C4-2B (cell line): ENCODE results near the gene ATXN1.

Experiments used
- H3K27ac ChIP-seq: fragments of 450-650 bp; 2 replicates; pipeline ENCODE4 v1.5.1; 2017
- CTCF ChIP-seq: fragments of 450-650 bp; conservative IDR thresholded peaks from 2 replicates; pipeline ENCODE4 v1.5.1; 2017; ENCODE audit warnings: mild to moderate bottlenecking
- ZFX ChIP-seq: fragments of 450-650 bp; IDR thresholded peaks from 2 replicates; pipeline ENCODE4 v1.6.1; 2017

ATXN1 gene

GRCh38 chr6:16754274-16754673 is 7.0 kb downstream of the ATXN1 start:
- no peak for TF ChIP-seq ZFX
- no peak for TF ChIP-seq CTCF
- H3K27ac ChIP-seq = no peak overlapping the region

- no peak overlapping the region for H3K27ac ChIP-seq
- TF ChIP-seq CTCF = no peak
- TF ChIP-seq ZFX = no peak
These were observed 7.9 kb downstream of the ATXN1 start for GRCh38 chr6:16753341-16753740.

GRCh38 chr6:16752206-16752866 is 8.9 kb downstream of the ATXN1 start:
- TF ChIP-seq CTCF (no peak), ZFX (no peak)
- no peak overlapping the region for H3K27ac ChIP-seq

GRCh38 chr6:16751251-16751946 is 9.9 kb downstream of the ATXN1 start:
- no peak overlapping the region for H3K27ac ChIP-seq
- no peak for TF ChIP-seq CTCF

- no peak overlapping the region for H3K27ac ChIP-seq
- TF ChIP-seq ZFX (no peak), CTCF (no peak)
These were observed 10.7 kb downstream of the ATXN1 start for GRCh38 chr6:16750566-16750965.

- TF ChIP-seq CTCF = no peak
- no peak for TF ChIP-seq ZFX
- no peak overlapping the region for H3K27ac ChIP-seq
These were observed 11.5 kb downstream of the ATXN1 start for GRCh38 chr6:16749516-16750485.

GRCh38 chr6:16748025-16748319 is 13.3 kb downstream of the ATXN1 start:
- TF ChIP-seq ZFX (no peak), CTCF (no peak)
- H3K27ac ChIP-seq = no peak overlapping the region
